Cardiac ventricle fibroblast (primary cell): ENCODE data around the gene OR4X1. TPM values are rescaled to one million over a fixed set of nuclear protein-coding genes. Genes with fewer than 3 reads are reported as not detected.

ENCODE experiments used
- total RNA-seq: library from RNA; depleted of rRNA; stranded (reverse); fragments of >200 nt; gene quantifications from 2 replicates; pipeline ENCODE4 v1.2.3, GENCODE V29; 2015

The OR4X1 gene
- not detected in 2 replicates for total RNA-seq

GRCh38 chr11:48263423-48263911 is at the start of gene OR4X1:
Gene OR4X1, plus strand, starts transcription at chr11:48263861. Its CDS starts 0 bp downstream, at chr11:48263861.

GRCh38 chr11:48216510-48216909 is 47.2 kb upstream of the OR4X1 start, which contains the start of gene OR4B1:
Gene OR4B1, plus strand, starts transcription at chr11:48216810. Its CDS starts 0 bp downstream, at chr11:48216810.

GRCh38 chr11:48244804-48245203 is 18.9 kb upstream of the OR4X1 start, which contains the start of gene OR4X2:
Gene OR4X2, plus strand, starts transcription at chr11:48245104. Its CDS starts 0 bp downstream, at chr11:48245104.

GRCh38 chr11:48305923-48306322 is 42.3 kb downstream of the OR4X1 start, which contains the start of gene OR4S1:
Gene OR4S1, plus strand, starts transcription at chr11:48306223. Its CDS starts 0 bp downstream, at chr11:48306223.

Other genes starting within 250 kb of the OR4X1 start
- not detected in 2 replicates for gene OR4B1, start 47.1 kb upstream of the OR4X1 start, total RNA-seq
- gene OR4X2, start 18.8 kb upstream of the OR4X1 start, total RNA-seq = not detected in 2 replicates
- not detected in 2 replicates for gene OR4S1, start 42.4 kb downstream of the OR4X1 start, total RNA-seq
- gene OR4C3, start 61.1 kb downstream of the OR4X1 start, total RNA-seq = not detected in 2 replicates
- not detected in 2 replicates for gene OR4C5, start 102.6 kb downstream of the OR4X1 start, total RNA-seq
- gene OR4A47, start 224.9 kb downstream of the OR4X1 start, total RNA-seq = not detected in 2 replicates